ENCODE data around the gene DCDC2B.

GRCh38 chr1:32159189-32159588 lies 49.7 kb upstream of the DCDC2B start:
- TF ChIP-seq EP300 (IDR thresholded peaks at IDR 0.05; ENCODE audit: borderline replicate concordance) (no peak), FOXM1 (IDR thresholded peaks at IDR 0.05; ENCODE audit: borderline replicate concordance, low read depth) (no peak), TAF1 (IDR thresholded peaks at IDR 0.05; ENCODE audit: low read depth) (no peak), MAX (IDR thresholded peaks at IDR 0.05) (no peak), CREB1 (IDR thresholded peaks at IDR 0.05; ENCODE audit: low read depth) (no peak), ZBTB7A (IDR thresholded peaks at IDR 0.05; ENCODE audit: low read depth) (no peak), CEBPB (IDR thresholded peaks at IDR 0.05) (no peak), RAD21 (IDR thresholded peaks at IDR 0.05; ENCODE audit: low read depth) (no peak), YY1 (IDR thresholded peaks at IDR 0.05; ENCODE audit: low read depth) (no peak), NFIC (IDR thresholded peaks at IDR 0.05) (no peak), EGR1 (IDR thresholded peaks at IDR 0.05) (no peak), TEAD4 (IDR thresholded peaks at IDR 0.05) (no peak)
- TF ChIP-seq, protein P1, sequence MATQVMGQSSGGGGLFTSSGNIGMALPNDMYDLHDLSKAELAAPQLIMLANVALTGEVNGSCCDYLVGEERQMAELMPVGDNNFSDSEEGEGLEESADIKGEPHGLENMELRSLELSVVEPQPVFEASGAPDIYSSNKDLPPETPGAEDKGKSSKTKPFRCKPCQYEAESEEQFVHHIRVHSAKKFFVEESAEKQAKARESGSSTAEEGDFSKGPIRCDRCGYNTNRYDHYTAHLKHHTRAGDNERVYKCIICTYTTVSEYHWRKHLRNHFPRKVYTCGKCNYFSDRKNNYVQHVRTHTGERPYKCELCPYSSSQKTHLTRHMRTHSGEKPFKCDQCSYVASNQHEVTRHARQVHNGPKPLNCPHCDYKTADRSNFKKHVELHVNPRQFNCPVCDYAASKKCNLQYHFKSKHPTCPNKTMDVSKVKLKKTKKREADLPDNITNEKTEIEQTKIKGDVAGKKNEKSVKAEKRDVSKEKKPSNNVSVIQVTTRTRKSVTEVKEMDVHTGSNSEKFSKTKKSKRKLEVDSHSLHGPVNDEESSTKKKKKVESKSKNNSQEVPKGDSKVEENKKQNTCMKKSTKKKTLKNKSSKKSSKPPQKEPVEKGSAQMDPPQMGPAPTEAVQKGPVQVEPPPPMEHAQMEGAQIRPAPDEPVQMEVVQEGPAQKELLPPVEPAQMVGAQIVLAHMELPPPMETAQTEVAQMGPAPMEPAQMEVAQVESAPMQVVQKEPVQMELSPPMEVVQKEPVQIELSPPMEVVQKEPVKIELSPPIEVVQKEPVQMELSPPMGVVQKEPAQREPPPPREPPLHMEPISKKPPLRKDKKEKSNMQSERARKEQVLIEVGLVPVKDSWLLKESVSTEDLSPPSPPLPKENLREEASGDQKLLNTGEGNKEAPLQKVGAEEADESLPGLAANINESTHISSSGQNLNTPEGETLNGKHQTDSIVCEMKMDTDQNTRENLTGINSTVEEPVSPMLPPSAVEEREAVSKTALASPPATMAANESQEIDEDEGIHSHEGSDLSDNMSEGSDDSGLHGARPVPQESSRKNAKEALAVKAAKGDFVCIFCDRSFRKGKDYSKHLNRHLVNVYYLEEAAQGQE (IDR thresholded peaks at IDR 0.05; ENCODE audit: low read depth): no peak
- TF ChIP-seq, protein P2, sequence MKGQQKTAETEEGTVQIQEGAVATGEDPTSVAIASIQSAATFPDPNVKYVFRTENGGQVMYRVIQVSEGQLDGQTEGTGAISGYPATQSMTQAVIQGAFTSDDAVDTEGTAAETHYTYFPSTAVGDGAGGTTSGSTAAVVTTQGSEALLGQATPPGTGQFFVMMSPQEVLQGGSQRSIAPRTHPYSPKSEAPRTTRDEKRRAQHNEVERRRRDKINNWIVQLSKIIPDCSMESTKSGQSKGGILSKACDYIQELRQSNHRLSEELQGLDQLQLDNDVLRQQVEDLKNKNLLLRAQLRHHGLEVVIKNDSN (IDR thresholded peaks at IDR 0.05): no peak
